22Rv1 (cell line): ENCODE data around the gene ZFYVE26.
A peak's percentile ranks its signal among the peaks of the same experiment; 100 is the strongest.

Experiments
- H3K27ac ChIP-seq: fragments of 450-650 bp; 2 replicates; pipeline ENCODE4 v1.5.1; 2017
- ZFX ChIP-seq: fragments of 450-650 bp; IDR thresholded peaks from 2 replicates; pipeline ENCODE4 v1.6.1; 2017; ENCODE audit warnings: antibody characterized with exemption, borderline replicate concordance
- TF ChIP-seq, protein P1 (sequence below): fragments of 450-650 bp; IDR thresholded peaks from 2 replicates; pipeline ENCODE4 v1.5.1; 2017; ENCODE audit warnings: mild to moderate bottlenecking

ZFYVE26 gene

DNA sequence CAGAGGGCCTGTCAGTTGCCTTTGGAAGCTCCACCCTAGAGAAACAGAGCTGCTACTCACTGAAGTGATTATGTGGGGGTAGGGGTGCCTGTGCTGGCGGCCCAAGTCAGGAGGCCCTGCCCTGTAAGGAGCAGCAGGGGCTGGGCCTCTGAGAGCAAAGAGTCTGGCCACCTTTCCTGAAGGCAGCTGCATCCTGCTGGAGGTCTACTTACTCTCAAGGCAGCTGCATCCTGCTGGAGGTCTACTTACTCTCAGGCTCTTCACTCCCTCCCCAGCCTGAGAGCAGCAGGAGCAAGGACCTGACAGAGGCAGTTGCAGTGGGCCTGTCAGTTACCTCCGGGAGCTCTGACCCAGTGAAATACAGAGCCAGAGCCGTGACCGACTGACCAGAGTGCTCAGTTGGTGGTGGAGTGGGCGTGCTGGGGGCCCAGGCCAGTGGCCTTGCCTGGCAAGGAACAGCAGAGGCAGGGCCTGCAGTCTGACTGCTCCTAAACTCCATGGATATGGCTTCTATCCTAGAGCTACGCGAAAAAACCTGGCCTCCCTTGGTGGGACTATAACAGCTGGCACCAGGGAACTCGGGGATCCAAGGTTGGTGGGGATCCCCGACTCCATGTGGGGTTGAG is 35.5 kb upstream of the ZFYVE26 start:
- TF ChIP-seq, protein P1, sequence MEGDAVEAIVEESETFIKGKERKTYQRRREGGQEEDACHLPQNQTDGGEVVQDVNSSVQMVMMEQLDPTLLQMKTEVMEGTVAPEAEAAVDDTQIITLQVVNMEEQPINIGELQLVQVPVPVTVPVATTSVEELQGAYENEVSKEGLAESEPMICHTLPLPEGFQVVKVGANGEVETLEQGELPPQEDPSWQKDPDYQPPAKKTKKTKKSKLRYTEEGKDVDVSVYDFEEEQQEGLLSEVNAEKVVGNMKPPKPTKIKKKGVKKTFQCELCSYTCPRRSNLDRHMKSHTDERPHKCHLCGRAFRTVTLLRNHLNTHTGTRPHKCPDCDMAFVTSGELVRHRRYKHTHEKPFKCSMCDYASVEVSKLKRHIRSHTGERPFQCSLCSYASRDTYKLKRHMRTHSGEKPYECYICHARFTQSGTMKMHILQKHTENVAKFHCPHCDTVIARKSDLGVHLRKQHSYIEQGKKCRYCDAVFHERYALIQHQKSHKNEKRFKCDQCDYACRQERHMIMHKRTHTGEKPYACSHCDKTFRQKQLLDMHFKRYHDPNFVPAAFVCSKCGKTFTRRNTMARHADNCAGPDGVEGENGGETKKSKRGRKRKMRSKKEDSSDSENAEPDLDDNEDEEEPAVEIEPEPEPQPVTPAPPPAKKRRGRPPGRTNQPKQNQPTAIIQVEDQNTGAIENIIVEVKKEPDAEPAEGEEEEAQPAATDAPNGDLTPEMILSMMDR, result no peak
- no peak overlapping the region for H3K27ac ChIP-seq

DNA sequence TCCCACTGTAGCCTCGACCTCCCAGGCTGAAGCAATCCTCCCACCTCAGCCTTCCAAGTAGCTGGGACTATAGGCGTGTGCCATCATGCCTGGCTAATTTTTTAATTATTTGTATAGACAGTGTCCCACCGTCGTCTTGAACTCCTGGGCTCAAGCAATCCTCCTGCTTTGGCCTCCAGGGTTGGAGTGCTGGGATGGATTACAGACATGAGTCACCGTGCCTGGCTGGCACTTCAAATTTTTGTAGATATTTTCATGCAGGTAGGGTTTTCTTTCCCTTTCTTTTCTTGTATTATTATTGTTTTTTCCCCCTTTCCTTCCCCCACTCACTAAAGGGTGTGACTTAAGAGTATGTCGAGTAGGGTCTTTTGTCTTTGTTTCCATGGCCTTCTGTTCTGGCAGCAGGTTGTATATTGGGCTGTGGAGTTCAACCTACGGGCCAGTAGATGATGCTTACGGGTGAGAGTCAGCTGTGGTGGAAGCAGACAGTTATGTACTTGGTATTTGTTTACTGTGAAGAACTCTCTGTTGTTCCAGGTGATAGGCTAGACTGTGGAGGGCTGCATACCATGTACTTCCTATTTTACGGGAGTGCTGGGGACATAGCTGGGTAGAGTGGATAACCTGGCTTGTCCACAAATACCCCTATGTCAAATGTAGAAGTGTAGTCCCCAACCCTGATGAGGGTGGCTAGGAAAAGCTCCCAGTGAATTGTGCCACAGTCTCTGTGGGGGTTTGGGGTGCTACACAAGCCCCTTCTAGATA is 33.9 kb upstream of the ZFYVE26 start:
- H3K27ac ChIP-seq, result no peak overlapping the region
- TF ChIP-seq, protein P1, result no peak
- no peak for TF ChIP-seq ZFX

DNA sequence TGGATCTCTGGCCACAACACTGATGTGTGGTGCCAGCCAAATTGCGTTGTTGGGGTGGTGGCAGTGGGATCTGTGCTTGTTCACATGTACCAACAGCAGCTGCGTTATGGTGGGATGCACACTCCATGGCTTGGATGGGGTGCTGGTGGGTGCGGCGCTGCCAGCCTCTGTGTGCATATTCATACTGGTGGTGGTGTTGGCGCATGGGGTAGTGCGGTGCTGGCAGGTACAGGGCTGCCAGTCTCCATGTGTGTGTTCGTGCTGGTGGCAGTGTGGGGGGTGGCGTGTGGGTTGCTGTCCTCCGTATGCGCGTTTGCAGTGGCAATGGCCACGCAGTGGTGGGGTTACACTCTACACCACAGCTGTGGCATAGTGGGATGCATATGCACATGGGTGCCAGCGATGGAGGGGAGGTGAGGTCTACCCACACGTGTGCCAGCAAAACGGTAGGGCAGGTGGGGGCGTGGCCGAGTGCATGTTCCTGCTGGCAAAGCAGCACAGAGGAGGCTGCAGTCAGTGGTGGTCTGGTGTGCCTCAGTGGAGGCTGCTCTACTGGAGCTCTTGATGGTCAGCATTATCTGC is 29.7 kb upstream of the ZFYVE26 start:
- TF ChIP-seq, protein P1, result no peak
- no peak for TF ChIP-seq ZFX
- no peak overlapping the region for H3K27ac ChIP-seq

DNA sequence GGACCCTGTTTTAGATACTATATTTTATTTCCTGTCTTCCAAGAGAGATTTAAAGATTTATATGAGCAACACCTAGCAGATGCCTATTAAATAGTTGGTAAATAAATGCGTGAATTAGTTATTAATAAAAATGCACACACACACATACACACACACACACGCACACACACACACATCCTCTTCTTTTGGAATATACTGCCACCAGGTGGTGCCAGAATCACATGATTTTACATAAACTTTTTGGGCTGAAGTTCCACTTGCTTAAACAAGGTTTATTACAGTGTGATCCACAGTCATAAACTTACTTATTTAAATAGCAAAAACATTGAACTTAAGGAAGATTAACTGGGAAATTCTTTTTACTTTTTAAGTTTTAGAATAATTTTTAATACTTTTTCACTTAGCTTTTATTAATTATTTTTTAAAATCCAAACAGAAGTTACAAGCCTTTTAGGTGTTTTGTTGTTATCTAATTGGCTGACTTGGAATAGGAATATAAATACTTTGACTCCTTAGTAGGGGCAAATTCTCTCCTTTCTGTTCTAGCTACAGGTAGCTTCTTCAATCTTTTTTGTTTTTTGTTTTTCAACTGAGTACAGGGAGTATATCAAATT is 20.7 kb upstream of the ZFYVE26 start:
- TF ChIP-seq, protein P1, result peak; percentile 83
- TF ChIP-seq ZFX, result no peak

DNA sequence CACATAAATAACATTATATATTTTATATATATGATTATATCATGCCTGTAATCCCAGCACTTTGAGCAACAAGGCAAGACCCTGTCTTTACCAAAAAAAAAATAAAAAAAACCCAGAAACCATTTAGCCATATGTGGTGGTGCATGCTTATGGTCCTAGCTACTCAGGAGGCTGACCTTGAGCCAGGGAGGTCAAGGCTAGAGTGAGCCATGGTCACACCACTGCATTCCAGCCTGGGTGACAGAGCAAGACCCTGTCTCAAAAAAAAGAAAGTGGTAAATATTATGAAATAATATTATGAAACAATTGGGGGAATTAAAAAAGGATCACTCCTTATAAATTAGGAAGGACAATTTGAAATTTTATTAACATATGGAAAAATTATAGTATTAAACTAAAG is 19.2 kb upstream of the ZFYVE26 start:
- TF ChIP-seq, protein P1, result no peak
- TF ChIP-seq ZFX, result no peak
- no peak overlapping the region for H3K27ac ChIP-seq

More for the DNA sequence above, 20.7 kb upstream of the ZFYVE26 start:
- no peak overlapping the region; the same call in 1 of the 2 replicates for H3K27ac ChIP-seq

DNA sequence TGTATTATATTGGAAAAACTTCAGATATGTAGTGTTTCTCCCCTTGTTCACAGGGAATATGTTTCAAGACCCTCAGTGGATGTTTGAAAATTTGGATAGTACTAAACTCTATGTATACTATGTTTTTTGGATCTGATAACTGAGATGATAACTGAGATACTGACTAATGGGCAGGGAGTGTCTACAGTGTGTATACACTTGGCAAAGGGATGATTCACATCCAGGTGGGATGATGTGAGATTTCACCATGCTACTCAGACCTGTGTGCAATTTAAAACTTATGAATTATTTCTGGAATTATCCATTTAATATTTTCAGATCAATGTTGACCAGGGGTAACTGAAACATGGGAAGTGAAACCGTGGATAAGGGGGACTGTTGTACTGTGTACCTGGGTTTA is 17.0 kb upstream of the ZFYVE26 start:
- no peak for TF ChIP-seq ZFX
- TF ChIP-seq, protein P1, result no peak

More for the DNA sequence above, 17.0 kb upstream of the ZFYVE26 start:
- no peak overlapping the region for H3K27ac ChIP-seq
